ENCODE results near the gene RGS11. TPM values are rescaled to one million over a fixed set of nuclear protein-coding genes. Genes with fewer than 3 reads are reported as not detected.

Gene RGS11
- total and polyA plus RNA-seq, 9 of the 15 experiments (the other 6 are each of a cell fraction or from before 2014, with no cell fraction given), result not detected

DNA sequence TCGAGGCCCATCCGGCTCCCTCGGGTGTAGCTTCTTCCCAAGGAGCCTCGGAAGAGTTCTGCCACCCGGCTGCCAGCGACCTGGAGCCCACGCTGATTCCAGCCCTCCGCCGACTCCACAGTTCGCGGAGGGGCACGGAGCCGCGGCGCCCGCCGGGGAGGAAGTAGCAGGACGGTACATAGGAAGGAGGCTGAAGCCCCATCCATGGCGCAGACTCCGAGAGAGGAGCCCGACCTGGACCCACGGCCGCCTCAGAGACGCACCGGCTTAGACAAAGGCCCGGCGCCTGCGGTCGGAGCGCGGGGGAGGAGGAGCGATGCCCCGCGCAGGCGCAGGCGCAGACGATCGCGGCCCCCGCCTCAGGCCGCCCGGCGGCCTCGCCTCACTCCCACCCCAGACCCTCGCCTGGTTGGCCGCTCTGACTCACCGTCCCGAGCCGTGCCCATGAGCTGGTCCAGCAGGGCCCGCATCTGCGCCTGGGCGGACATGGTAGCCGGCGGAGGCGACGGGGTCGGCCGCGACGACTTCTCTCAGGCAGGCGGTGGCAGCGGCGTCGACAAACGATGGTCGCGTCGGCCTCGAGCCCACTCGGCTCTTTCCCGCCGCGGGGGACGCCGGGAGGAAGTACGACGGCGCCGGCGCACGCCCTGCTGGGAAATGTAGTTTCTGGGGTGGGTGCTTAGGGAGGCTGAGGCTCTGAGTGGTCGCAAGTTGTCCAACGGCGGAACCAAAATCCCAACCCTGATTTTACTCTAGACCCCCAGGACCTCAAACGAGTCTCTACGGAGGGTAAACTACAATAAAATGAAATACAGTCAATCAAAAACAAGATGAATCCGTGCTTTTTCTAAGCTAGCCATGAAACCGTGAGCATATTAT is 46.7 kb downstream of the RGS11 start, which contains the start of gene LUC7L:
Gene LUC7L, minus strand, starts transcription at position 598 of the 879 bp plus-strand sequence. Its CDS starts 110 bp downstream, at position 488.
- peak within 1 kb of the TSS; percentile 92 for H3K27ac ChIP-seq (ENCODE audit: extremely low read depth, low read depth, low read length)
- no peaks in the 10 kb centered on the region for H3K9me3 ChIP-seq (replicated peaks; ENCODE audit: control insufficient read depth, insufficient read depth, low read depth, low read length)
- ChIA-PET POLR2A (interaction anchor here (0.8 to 2.4 kb wide), 10 partner anchors 10 to 133 kb away, joined by 3 to 9 read pairs (median 4); partner anchors contain the start of gene AXIN1), CTCF (ENCODE audit: low intra/inter-chr PET ratio) (no interaction called here)
- H3K4me2 ChIP-seq (ENCODE audit: insufficient read depth, low read length), result peak within 1 kb of the TSS; percentile 93
- H3K9me1 ChIP-seq (ENCODE audit: control insufficient read depth, insufficient read depth, low read length), result no peaks in the 10 kb centered on the region
- peak within 1 kb of the TSS; percentile 88 to 98 for H3K9ac ChIP-seq (ENCODE audit: insufficient read depth in 1 of 2, low read depth in 2 of 2, low read length in 2 of 2)
- intact Hi-C loops (cut with micrococcal nuclease) (no loop called here), in situ Hi-C loops (cut with MboI) (no loop called here)
- peaks cover 6 to 25% of the 10 kb centered on the region in 2 experiments; a peak in 4 of 5 replicates for H3K4me1 ChIP-seq (replicated peaks in 1 of 2; ENCODE audit: control insufficient read depth in 2 of 2, insufficient read depth in 2 of 2, low read length in 2 of 2)
- H3K36me3 ChIP-seq (ENCODE audit: control insufficient read depth, insufficient read depth, low read length), result peaks cover 35% of the 10 kb centered on the region
- ATAC-seq (peak; percentile 97), FAIRE-seq (peak; percentile 75), DNase-seq (ENCODE audit: extremely low read depth in 1 of 4, low spot score in 3 of 4) (peak; percentile 93 to 97 (median 95))
- H3K79me2 ChIP-seq (ENCODE audit: control insufficient read depth, insufficient read depth, low read length), result peaks cover 42% of the 10 kb centered on the region
- WGBS (ENCODE audit: insufficient coverage, low coverage, missing lambda C conversion rate), result 1% methylated on average over 78 of the region's 88 CpGs
- no TSS peak for BruUV-seq (replicated peaks)
- peak within 1 kb of the TSS; percentile 97 for H2AFZ ChIP-seq (ENCODE audit: low read depth, low read length)
- no peaks in the 10 kb centered on the region for H3K27me3 ChIP-seq (ENCODE audit: control insufficient read depth in 2 of 2, insufficient read depth in 2 of 2, low read length in 2 of 2)
- peak within 1 kb of the TSS; percentile 79 for H3K4me3 ChIP-seq
- peaks cover 8% of the 10 kb centered on the region; the same call in 1 of the 2 replicates for H4K20me1 ChIP-seq (replicated peaks; ENCODE audit: control insufficient read depth, insufficient read depth, low read length)
- TF ChIP-seq NFE2 (IDR thresholded peaks at IDR 0.05; ENCODE audit: low read depth), result 0 out of 2 replicates have a peak, but pooled peaks have one; percentile 19
- TF ChIP-seq FOXA3 (CRISPR knock-in tag; conservative IDR thresholded peaks at IDR 0.05 in 1 of 2, IDR thresholded peaks at IDR 0.05 in 1 of 2), result peak in 1 of 2 experiments; percentile 64; a peak in 1 of 4 replicates
- TF ChIP-seq CXXC5 (CRISPR knock-in tag; IDR thresholded peaks at IDR 0.05), result peak; percentile 95
- TF ChIP-seq NR3C1 (CRISPR knock-in tag; IDR thresholded peaks at IDR 0.05), result peak; percentile 62; the same call in 1 of the 2 replicates
- TF ChIP-seq ZNF408 (CRISPR knock-in tag; IDR thresholded peaks at IDR 0.05; ENCODE audit: low read depth), result no peak
- TF ChIP-seq NRF1 (conservative IDR thresholded peaks at IDR 0.05 in 1 of 2, IDR thresholded peaks at IDR 0.05 in 1 of 2), result peak; percentile 96
- peak; percentile 68 for TF ChIP-seq PRDM10 (IDR thresholded peaks at IDR 0.05; ENCODE audit: partially characterized antibody)
- no peak for TF ChIP-seq PYGO2 (tag; IDR thresholded peaks at IDR 0.05)
- TF ChIP-seq POLR2A (conservative IDR thresholded peaks at IDR 0.05), result peak; percentile 98
- peak; percentile 22 for TF ChIP-seq TAF9B (IDR thresholded peaks at IDR 0.05; ENCODE audit: partially characterized antibody)
- 0 out of 2 replicates have a peak, but pooled peaks have one; percentile 52 for TF ChIP-seq KLF13 (tag; IDR thresholded peaks at IDR 0.05; ENCODE audit: borderline replicate concordance, low read depth)
- TF ChIP-seq CBX1 (IDR thresholded peaks at IDR 0.05; ENCODE audit: low read depth), result peak; percentile 97
- TF ChIP-seq ZNF124 (CRISPR knock-in tag; IDR thresholded peaks at IDR 0.05), result peak; percentile 66; the same call in 1 of the 2 replicates
- TF ChIP-seq ZNF511 (CRISPR knock-in tag; IDR thresholded peaks at IDR 0.05), result peak; percentile 98
- peak; percentile 100 for TF ChIP-seq L3MBTL2 (IDR thresholded peaks at IDR 0.05)
